HS-5 (cell line): ENCODE results near the gene ZNF692.

Source experiments
- DNase-seq: peaks from one replicate; pipeline ENCODE4 v3.0.0-alpha.2; 2012; ENCODE audit warnings: low read depth

The ZNF692 gene

GRCh38 chr1:248873993-248874533 is 15.2 kb upstream of the ZNF692 start:
- DNase-seq = peak; percentile 89

- DNase-seq = peak; percentile 93
Observed at GRCh38 chr1:248873409-248873992, 14.6 kb upstream of the ZNF692 start.

DNA sequence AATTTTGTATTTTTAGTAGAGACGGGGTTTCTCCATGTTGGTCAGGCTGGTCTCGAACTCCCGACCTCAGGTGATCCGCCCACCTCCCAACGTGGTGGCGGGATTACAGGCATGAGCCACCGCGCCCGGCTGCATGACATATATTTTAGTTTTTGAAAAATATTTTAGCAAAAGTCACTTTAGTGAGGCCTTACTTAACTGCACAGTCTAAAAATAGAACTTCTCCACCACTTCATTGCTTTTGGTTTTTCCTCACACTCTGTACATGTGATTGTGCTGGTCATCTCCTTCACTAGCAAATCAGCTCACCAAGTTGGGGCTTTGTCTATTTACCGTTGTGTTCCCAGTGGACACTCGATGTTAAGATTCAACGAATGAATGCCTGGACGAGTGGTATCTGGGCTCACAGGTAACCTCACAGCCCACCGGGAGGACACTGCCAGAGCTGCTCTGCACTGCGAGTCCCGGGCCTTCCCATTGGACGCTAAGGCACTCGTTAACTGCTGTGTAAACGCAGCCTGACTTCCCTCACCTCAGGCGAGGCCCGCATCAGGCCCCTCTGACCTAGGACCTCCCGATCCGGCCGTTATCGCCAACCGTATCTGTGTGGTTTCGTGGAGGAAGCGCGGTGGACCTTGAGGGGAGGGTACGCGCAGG is 14.0 kb upstream of the ZNF692 start:
- peak; percentile 47 for DNase-seq

DNA sequence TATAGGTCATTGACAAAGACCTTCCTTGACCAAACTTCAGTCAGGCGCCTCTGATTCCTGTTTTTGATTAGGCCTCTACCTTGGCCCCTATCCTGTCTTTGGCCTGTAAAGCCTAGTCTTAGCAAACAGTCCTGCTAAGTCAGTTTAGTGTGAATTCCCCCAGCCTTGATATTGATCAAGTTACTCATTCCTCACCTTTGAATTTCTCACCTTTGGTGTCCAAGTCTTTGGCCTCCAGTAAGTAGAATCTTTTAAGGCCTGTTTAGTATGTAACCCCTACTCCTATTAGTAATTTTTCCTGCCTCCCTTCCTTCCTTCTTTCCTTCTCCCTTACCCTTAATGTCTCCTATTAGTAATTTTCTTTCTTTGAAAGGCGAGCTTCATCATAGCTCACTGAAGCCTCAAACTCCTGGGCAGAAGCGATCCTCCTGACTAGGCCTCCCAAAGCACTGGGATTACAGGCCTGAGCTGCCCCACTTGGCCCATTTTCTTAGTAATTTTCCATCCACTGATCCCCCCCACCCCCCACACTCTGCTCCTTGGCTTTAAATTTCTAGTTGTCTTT is 13.0 kb upstream of the ZNF692 start:
- no peak for DNase-seq

DNA sequence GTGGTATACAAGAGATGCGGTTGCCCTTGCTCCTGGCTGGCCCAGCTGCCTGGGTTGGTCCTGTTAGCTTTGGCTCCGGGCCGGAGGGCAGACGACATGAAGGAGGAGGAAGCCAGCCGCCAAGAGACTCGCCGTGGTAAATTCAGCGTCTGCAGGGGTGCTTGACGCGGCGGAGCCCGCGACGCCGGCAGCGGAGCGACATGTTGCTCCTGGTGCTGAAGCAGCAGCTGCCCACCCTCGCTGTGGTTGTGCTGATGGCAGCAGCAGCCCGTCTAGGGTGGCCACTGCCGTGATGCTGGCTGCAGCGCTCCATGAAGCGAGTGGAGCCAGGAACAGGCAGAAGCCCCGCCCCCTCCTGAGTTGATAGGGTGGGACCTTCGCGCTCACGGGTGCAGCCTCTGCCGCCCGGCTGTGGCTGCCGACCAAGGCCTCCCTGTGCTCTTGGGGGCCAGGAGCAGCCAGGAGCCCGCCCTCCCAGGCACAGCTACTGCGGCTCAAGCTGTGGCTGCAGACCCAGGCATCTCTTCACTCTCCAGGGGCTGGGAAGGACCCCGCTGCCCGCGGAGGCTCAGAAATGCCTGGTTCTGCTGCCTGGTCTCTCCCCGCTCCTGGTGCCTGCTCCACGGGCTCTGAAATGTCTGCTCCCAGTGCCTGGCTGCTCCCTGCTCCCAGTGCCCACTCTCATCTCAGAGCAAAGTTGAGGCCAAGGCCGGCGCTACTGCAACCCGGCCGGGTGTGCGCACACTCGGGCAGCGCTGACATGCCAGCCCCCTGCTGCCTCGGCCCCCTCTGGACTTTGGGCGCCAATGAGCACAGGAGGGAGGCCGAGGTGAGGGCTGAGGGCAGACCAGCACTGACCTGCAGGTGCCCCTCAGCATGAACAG is 4.4 kb upstream of the ZNF692 start:
- DNase-seq = no peak

DNA sequence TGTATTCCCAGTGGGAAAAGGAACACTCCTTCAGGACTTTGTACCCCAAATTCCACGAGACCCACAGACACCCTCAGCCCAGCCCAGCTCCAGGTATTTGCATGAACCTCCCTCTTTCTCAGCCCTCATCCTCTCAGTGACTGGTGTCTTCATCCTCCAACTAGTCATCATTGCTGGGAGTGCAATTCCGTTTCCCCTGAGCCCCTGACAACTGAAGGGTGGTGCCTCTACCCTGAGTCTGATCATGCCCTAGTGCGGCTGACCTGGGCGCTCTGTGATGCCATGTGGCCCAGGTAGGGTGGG is 3.8 kb upstream of the ZNF692 start:
- DNase-seq = no peak

GRCh38 chr1:248861616-248862015 is 2.7 kb upstream of the ZNF692 start:
- no peak for DNase-seq

DNA sequence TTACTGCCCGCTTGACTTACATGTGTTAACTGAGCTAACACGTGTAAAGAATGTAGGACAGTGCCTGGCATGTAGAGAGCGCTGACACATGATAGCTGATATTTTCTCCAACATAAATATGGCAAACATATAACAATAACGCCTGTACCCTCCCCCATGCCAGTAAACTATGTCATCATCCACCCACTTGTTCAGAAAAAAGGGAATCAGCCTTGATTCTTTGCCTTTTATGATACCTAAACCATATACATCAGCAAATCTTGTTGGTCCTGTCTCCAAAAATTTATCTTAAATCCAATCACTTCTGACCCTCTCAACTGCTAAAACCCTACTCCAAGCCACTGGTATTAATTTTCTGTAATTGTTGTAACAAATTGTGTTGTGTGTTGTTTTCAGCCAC is 1.1 kb upstream of the ZNF692 start:
- no peak for DNase-seq

- no peak for DNase-seq
Observed at GRCh38 chr1:248858096-248858890, 592 bp downstream of the ZNF692 start.

DNA sequence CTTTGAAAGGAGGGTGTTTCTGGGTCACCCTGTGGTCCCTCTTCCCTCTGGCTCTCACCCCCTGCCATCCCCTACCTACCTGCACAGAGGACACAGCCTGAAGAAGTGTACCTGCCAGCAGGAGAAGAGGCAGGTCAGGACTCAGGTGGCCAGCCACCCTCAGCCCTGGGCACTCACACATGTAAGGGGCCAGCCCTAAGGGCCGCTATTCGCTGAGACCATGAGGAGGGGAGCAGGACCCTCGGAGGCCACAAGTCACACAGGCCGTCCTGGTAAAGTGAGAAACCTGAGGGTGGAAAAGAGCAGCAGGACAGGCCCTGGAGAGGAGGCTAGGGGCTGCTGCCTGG is 1.2 kb downstream of the ZNF692 start:
- no peak for DNase-seq

DNA sequence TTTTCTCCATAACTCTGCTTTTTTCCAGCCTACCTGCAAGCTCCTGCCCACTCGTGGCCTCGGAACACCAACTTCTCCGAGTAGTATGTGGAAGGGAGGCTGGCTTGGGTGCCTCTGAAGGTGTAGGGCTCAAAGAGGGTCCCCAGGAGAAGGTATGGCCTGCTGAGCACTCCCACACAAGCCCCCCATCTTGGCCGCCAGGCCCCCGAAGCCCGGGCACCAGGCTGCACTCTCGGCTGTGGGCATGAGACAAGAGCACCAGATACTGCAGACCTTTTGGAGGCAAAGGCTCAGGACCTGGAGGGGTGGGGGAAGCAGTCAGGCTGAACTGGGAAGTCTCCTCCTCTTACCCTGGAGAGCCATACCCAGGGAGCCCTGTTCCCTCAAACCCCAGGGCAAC is 1.7 kb downstream of the ZNF692 start:
- DNase-seq = no peak

DNA sequence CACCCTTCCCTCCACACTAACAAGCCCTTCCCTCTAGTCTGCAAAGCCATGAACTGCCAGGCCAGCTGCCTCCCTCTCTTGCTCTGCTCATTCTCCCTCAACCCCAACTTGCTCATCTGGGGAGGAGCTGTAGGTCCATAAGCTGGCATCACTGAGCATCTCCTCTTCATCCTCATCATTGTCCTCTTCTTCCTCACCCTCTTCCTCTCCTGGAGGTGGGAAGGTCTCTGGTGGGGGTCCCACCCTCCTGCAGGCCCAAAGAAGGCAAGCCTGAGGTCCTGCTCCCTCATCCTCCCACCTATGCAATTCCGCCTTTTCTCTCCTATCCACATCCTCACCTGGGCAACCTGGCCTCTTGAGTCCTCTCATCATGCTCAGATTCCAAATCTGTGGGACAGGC is 2.7 kb downstream of the ZNF692 start:
- no peak for DNase-seq

DNA sequence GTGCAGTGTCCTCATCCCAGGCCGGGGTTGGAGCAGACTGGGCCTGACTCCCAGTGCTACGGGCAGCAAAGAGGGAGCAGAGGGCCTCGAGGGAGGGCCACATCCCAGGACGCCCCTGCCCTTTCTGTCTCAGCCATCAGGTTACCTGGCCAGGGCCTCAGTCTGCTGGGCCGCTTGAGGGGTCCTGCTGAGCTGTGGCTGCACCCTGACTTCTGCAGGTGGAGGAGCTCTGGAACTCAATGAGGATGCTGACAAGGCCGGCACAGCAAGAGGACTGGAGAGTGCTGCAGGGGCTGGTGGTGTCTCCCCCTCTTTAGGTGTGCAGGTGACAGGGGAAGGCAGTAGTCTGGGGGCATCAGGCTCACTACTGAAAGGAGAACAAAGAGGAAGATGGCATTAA is 3.3 kb downstream of the ZNF692 start:
- no peak for DNase-seq

DNA sequence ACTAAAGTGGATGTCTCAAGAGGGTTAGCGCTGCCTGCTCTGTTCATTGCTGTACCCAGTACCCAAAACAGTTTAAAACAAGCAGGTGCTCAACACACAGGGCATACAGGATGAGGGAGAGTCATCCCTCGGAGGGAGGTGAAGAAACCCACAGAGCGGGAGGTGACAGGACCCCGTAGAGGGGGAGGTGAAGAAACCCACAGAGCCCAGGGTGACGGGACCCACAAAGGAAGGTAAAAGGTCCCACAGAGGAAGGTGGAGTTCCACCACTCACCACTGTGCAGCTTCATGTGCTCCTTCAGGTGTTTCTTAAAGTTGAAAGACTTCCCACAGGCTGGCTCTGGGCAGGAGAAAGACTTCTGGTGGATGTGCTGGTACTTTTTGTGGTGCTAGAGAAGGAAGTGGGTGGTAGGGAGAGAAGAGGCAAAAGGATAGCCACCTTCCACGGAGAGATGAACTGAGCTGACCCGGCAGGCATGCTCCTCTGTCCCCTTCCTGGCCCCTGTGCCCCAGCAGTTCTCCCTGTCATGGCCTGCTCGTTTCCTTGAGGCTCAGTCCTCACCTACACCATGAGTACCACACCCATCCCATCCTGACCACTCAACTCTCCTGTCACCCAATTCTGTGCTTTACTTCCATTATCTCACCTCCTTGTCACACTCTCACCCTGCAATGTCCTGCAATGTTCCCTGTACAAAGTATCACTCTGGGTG is 5.1 kb downstream of the ZNF692 start:
- DNase-seq = no peak

DNA sequence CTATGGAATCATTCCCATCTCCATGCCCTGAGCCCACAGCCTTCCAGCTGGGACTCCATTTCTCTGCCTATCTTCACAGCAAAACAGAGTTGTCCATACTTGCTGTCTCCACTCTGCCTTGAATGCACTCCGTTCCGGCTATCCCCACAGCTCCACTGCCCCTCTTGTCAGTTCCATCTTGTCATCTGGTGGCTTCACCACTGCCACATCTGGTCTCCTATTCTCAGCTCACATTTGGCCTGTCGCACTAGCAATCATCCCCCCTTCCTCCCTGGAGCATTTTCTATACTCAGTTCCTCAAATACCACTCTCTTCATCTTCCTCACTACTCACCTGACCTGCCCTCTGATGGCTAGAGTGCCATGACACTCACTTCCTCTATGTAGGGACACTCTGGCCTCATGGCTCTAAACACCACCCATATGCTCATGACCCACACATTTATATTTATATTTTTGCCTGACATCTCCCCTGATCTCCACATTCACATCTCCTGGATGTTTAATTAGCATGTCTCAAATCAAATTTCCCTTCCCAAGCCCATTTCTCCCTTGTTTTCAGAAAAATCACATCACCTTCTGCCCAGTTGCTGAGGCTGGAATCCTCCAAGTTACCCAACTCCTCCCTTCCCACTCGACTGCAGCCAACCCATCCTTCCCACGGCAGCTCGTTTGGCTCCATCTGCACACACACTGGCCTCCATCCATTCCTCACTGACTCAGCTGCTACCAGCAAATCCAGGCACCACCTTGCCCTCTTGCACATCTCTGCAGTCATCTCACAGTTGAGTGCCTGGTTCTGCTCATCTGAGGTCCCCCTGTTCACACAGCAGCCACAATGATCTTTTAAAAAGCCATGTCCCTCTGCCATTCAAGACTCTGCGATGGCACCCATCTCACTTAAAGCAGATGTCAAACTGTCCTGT is 6.1 kb downstream of the ZNF692 start:
- no peak for DNase-seq

DNA sequence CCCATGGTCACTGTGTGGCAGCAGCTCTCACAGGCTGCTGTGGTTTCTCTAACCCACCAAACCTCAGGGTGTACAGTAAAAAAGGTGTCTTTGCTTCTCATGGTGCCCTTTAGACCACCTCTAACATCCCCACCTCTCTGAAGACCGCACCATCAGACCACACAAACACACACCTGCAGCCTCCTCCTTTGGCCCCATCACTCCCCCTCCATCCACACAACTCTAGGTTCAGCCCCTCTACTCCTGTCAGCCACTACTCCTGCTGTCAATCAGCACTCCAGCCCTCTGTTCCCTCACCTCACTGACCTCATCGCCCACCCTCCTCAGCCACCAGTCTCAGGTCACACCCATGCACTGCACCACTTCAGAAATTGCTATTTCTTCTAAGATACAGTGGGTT is 7.5 kb downstream of the ZNF692 start:
- DNase-seq = no peak

- DNase-seq = no peak
Observed at GRCh38 chr1:248850536-248851251, 8.2 kb downstream of the ZNF692 start.

GRCh38 chr1:248850124-248850523 is 8.8 kb downstream of the ZNF692 start:
- no peak for DNase-seq

- no peak for DNase-seq
Observed at GRCh38 chr1:248849637-248850036, 9.2 kb downstream of the ZNF692 start.

DNA sequence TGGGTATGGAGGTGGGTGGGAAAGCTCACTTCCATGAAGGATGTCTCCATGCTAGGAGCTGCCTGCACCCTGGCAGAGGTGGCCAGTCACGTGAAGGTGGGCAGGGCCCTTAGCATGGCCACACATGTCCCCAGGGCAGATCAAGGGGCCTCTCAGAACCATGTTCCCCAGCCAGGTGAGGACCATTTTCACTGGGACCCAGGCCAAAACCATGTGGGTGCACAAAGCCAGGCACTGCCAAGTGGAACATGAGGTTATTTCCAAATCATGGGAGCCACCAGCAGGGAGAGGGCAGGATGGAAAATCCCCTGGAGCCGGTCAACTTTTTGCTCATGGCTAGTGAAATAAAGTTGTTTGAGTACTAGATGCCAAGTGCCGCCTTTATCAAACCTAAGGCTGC is 9.7 kb downstream of the ZNF692 start:
- DNase-seq = no peak
